GM21447 (cell line): ENCODE data around the gene WDR20.
A peak's percentile ranks its signal among the peaks of the same experiment; 100 is the strongest.
"Not testable (repeated sequence)": the region's sequence is repeated elsewhere in the genome, so short reads cannot be mapped to it uniquely, and the experiment has no call there.

ENCODE experiments used
- ATAC-seq: cut with Tn5 transposase; IDR thresholded peaks from one replicate; pipeline ENCODE4 v1.9.1; 2021; ENCODE audit not compliant: unreplicated experiment

Gene WDR20

GRCh38 chr14:102139286-102140026 lies at the start of gene WDR20:
TSS of gene WDR20 (plus strand) at chr14:102139897. CDS start at chr14:102139924, 27 bp downstream.
- peak; percentile 84 for ATAC-seq

DNA sequence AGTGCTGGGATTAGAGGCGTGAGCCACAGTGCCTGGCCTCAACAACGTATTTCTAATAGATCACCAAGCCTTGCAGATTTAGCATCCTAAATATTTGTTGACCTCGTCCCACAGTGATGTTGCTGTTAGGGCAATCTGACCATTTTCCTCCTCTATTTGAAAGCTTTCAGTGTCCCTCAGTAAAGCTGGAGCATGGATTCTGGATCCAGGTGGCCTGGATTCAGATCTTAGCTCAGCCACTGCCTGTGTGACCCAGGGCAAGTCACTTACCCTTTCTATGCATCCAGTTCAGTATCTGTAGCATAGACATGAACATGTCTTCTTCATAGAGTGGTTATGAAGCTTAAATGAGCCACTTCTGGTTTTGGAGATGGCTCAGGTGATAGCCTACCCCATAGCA lies 49.0 kb upstream of the WDR20 start:
- no peak for ATAC-seq

DNA sequence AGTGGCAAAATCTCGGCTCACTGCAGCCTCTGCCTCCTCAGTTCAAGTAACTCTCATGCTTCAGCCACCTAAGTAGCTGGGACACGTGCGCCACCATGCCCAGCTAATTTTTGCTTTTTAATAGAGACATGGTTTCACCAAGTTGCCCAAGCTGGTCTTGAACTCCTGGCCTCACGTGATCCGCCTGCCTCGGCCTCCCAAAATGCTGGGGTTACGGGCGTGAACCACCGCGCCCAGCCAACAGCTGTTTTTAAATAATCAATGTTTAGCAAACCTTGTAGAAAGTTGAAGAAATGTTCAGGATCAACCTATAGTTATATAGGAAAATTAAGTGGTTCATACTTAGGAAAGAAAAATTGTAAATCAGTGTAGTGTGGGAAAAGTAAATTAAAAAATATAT lies 46.9 kb upstream of the WDR20 start:
- ATAC-seq = no peak

- ATAC-seq = no peak
These were observed 45.6 kb upstream of the WDR20 start for GRCh38 chr14:102094101-102094500.

- ATAC-seq = no peak
These were observed 44.3 kb upstream of the WDR20 start for GRCh38 chr14:102095231-102095870.

DNA sequence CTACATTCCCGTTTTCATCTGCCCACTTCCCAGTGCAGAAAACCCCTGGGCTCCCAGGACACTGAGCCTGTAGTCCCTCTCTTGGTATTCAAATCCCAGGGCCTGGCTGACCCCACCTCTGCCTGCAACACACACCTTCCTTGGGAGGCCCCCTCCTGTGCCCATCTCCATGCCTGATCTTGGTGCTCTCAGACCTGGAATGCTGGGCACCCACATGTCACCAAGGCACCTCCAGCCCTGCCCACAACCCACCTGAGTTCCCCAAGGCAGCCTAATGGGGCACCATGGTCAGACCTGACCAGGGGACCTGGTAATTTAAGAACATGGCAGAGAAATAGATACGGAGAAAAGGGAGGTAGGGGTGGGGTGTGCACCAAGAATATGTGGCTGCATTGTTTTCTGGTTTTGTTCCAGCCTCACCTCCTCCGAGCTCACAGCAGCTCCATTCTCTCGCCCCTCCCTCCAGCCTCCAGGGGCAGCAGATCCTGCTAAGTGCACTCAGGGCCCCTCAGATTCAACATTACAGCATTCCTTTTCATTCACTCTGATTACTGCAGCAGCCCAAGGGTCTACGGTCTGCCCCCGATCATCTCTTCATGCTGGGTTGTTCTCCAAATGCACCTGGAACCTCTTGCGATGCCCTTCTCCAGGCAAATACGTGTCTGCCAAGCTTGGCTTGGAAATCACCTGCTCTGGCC lies 43.7 kb upstream of the WDR20 start:
- ATAC-seq = no peak

DNA sequence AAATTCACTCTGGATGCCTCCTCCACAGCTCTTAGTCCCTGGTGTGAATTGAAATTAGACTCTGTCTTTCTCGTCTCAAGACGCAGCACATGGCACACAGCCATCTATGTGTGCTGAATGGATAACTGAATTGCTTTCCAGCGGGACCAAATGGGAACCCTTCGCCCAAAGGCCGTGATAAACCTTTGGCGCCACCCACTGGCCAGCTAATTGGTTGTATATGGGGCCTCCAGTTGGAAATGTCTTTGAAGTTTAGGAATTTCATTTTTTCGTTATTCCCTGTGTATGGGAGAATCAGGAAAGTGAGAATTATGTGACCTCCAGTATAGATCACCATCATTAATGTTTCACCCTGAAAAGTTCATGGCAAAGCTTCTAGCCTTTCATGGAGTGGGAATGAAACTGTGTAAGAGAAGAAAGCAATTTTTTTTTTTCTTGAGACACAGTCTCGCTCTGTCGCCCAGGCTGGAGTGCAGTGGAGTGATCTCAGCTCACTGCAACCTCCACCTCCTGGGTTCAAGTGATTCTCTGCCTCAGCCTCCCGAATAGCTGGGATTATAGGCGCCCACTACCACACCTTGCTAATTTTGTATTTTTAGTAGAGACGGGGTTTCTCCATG lies 43.0 kb upstream of the WDR20 start:
- no peak for ATAC-seq

- ATAC-seq = no peak
These were observed 42.1 kb upstream of the WDR20 start for GRCh38 chr14:102097441-102098135.

DNA sequence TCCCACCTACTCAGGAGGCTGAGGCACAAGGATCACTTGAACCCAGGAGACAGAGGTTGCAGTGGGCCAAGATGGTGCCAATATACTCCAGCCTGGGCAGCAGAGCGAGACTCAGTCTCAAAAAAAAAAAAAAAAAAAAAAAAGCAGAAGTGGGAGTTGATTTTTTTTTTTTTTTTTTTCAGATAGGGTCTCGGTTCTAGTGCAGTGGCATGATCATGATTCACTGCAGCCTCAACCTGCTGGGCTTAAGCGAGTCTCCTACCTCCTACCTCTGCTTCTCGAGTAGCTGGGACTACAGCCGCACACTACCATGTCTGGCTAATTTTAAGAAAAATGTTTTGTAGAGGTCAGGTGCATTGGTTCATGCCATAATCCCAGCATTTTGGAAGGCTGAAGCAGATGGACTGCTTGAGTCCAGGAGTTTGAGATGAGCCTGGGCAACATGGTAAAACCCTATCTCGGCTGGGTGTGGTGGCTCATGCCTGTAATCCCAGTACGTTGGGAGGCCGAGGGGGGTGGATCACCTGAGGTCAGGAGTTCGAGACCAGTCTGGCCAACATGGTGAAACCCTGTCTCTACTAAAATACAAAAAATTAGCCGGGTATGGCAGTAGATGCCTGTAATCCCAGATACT lies 36.5 kb upstream of the WDR20 start:
- no peak for ATAC-seq

DNA sequence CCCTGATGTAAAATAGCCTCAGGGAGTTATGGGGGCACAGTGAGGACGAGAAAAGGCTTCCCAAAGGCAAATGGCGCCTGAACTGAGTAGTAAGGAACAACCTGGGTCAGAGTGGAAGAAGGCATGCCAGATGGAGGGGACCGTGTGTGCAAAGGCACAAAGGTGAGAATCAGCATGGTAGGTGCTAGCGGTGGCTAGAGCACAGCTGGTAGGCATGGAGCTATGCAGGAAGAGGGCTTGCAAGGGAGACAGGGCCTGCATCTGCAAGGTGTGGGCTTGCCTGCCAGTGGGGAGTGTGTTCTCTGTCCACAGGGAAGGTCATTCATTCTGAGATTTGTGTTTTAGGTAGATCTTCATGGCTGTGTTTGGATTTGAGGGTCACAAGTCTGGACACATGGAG lies 34.3 kb upstream of the WDR20 start:
- ATAC-seq = no peak

DNA sequence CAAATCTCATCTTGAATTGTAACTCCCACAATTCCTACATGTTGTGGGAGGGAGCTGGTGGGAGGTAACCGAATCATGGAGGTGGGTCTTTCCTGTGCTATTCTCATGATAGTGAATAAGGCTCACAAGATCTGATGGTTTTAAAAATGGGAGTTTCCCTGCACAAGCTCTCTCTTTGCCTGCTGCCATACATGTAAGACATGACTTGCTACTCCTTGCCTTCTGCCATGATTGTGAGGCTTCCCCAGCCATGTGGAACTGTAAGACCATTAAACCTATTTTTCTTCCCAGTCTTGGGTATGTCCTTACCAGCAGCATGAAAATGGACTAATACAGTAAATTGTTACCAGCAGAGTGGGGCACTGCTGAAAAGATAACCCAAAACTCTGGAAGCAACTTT lies 30.4 kb upstream of the WDR20 start:
- not testable (repeated sequence) for ATAC-seq

GRCh38 chr14:102111101-102111500 lies 28.6 kb upstream of the WDR20 start:
- ATAC-seq = no peak

DNA sequence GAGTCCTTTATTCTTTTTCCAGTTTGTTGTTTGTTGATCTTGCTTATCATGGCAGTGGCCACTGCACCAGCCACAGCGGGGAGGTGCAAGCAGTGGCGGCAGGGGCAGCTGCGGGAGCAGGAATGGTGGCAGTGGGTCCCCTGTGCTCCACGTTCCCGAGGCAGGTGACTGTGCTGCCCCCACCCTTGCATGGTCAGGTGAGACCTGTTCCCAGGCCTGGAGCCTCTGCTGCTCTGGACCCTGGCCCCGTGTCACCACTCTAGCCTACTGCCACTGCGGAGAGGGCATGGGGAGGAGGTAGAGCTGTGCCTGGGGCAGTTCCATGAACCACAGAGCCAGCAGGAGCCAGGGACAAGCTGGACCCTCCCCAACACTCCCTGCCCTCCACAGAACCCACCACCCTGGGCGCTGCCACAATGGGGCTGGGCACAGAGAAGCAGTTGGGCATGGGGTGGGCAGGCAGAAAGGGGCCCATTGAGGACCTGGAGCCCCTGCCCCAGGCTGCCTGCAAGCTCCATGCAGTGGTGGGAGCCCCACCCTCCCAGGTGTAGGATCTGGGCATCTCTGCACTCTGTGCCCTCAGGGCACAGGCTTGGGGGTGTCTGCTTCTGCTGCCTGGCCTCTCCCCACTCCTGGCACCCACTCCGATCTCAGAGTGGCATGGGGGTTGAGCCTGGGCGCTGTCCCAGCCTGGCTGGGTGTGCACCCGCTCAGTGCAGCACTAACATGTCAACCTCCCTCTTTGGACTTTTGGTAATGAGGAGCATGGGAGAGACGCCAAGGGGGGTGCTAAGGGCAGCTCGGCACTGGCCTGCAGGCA lies 23.1 kb upstream of the WDR20 start:
- no peak for ATAC-seq

- ATAC-seq = no peak
These were observed 21.8 kb upstream of the WDR20 start for GRCh38 chr14:102117852-102118251.

DNA sequence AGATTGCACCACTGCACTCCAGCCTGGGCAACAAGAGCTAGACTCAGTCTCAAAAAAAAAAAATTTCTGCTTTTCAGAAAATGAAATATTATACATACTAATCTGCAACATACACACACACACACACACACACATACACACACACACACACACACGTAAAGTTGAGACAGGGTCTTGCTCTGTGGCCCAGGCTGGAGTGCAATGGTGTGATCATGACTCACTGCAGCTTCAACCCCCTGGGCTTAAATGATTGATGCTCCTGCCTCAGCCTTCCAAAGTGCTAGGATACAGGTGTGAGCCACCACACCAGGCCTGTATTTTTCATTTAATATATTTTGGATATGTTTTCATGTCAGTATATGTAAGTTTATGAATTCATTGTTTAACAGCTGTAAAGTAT lies 18.8 kb upstream of the WDR20 start:
- ATAC-seq = no peak

DNA sequence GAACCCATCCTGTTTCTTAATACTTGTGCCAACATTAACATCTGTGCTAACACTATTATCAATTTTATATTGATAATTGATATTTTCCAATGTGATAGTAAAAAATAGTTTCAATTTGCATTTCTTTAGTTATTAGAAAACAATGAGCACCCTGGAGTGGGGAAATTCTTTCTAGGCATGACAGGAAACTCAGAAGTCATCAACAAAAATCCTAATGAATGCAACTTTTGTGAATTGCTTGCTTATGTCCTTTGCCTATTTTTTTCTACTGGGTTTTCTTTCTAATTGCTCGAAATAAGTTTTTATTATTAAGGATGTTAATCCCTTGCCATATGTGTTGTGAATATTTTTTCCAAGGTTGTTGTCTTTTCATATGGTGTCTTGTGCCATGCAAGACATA lies 18.1 kb upstream of the WDR20 start:
- ATAC-seq = no peak

DNA sequence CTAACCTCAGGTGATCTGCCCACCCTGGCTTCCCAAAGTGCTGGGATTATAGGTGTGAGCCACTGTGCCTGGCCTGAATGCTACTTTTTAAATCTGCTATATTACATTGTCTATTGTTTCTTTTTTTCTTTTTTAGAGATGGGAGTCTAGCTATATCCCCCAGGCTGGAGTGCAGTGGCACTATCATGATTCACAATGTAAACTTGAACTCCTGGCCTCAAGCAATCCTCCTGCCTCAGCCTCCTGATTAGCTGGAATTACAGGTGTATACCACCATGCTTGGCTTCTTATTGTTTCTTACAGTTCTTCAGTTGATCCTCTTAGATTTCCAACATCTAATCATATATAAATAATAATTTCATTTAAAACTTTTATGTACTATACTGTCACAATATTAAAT lies 15.3 kb upstream of the WDR20 start:
- ATAC-seq = no peak

DNA sequence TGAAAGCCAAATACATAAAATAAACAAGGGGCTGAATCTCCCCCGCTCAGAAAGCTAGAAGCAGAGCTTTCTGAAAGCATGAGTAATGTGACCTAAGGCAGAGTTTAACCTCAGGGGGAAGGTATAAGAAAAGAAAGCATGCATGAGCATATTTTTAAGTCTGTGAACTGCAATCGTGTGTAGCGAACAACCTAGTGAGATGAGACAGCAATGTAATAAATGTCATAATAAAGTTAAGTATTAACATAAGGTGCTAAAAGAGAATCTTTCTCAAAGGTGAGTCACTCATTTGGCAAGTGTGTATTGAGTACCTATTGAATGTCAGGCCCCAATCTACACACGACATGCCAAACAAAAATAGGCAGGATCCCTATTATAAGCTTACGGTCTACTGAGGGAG lies 14.2 kb upstream of the WDR20 start:
- no peak for ATAC-seq

DNA sequence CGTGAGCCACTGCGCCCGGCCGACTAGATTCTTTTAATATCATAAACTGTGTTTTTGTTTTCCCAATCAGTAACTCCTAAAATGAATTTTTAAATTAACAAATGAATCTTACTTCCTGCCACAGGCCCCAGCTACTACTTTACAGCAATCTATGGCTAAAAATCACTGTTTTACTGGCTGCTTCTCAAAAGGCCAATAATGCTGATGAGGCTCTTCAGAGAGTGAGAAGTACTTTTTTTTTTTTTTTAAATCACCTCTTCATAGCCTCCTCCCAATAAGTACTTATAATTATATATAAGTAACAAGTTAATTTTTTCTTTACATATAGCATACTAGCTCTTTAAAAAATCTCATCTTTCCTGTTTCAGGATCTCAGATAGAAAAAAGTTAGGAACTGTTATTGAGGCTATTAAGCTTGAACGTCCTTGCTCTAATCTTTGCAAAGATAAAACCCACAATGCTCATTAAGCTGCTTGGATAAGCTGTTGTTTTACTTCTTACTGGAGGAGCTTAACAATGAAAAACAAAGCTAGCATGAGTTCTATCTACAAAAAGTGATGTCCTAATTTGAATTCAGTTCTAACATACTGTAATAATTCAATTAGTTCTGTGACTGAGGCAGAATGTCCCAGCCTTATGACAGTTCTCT lies 12.8 kb upstream of the WDR20 start:
- ATAC-seq = no peak
